K562 (cell line): ENCODE measurements around the gene HOXA10.

ENCODE experiments used
- CHCHD3 ChIP-seq: fragments of 250-450 bp; sonication (Bioruptor Pico); IDR thresholded peaks from 2 replicates; pipeline ENCODE4 v2.1.2; 2022; ENCODE audit warnings: mild to moderate bottlenecking
- GABPB1 ChIP-seq: sonication (generic); formaldehyde crosslinking; IDR thresholded peaks from 2 replicates; pipeline ENCODE4 v1.8.0; 2022; ENCODE audit warnings: mild to moderate bottlenecking, missing genetic modification reagents
- SIN3A ChIP-seq, 2 experiments: fragments of 150-350 bp in 1 of 2; IDR thresholded peaks; 2 replicates each; pipeline ENCODE4 v1.6.1; 2011 to 2016; ENCODE audit warnings: borderline replicate concordance in 2 of 2, low read depth in 2 of 2, low read length in 2 of 2, mild to moderate bottlenecking in 2 of 2, moderate library complexity in 2 of 2; ENCODE audit not compliant: control insufficient read depth in 1 of 2
- ZNF384 ChIP-seq: IDR thresholded peaks from 2 replicates; pipeline ENCODE4 v1.6.1; 2012; ENCODE audit warnings: low read depth, low read length, improper control_type of control experiment
- TF ChIP-seq, protein P1 (sequence below): fragments of 450-650 bp; formaldehyde crosslinking; IDR thresholded peaks from 2 replicates; pipeline ENCODE4 v1.4.0; 2022; ENCODE audit warnings: missing genetic modification characterization
- TF ChIP-seq, protein P2 (sequence below), 2 experiments: fragments of 450-650 bp in 1 of 2; sonication (generic) in 1 of 2; formaldehyde crosslinking in 1 of 2; IDR thresholded peaks; 2 replicates each; pipeline versions ENCODE4 v1.7.1 to v1.9.0; 2016 to 2022; ENCODE audit warnings: inconsistent platforms in 1 of 2, mild to moderate bottlenecking in 1 of 2, missing genetic modification reagents in 1 of 2
- TF ChIP-seq, protein P3 (sequence below): sonication (generic); formaldehyde crosslinking; IDR thresholded peaks from 2 replicates; pipeline ENCODE4 v1.9.0; 2022; ENCODE audit warnings: mild to moderate bottlenecking, missing genetic modification reagents
- TF ChIP-seq, protein P4 (sequence below): fragments of 450-650 bp; formaldehyde crosslinking; IDR thresholded peaks from 2 replicates; pipeline ENCODE4 v1.4.0; 2022; ENCODE audit warnings: mild to moderate bottlenecking, moderate library complexity

DNA sequence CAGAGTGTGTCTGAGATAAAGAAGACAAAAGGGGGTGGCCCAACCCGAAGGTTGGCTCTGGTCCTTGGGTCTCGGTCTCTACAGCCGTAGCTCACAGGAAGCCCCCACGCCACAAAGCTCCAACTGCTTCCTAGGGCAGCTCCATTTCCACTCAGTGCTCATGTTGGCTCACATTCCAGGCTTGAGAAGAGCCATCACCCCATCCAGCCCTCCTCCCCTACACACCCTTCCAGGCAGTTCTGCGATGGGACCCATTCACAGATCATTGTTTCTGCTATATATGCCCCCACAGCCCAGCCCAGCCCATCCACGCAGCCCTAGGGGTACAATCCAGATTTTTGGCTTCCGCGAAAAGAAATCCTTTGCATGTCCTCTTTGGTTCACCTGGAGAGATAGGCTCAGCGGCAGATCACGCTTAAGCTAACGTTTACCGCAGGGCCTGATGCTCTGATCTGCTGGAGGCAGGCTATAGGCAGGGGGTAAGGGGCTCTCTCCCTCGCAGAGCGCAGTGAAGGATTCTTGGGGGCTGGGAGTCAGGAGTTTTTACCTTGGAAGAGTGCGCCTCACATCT, 17.1 kb upstream of the HOXA10 start:
- TF ChIP-seq SIN3A (IDR thresholded peaks at IDR 0.05; ENCODE audit: borderline replicate concordance in 2 of 2, control insufficient read depth in 1 of 2, low read depth in 2 of 2, low read length in 2 of 2) (no peak), GABPB1 (CRISPR knock-in tag) (no peak), ZNF384 (no peak), CHCHD3 (no peak)
- TF ChIP-seq, protein P1, sequence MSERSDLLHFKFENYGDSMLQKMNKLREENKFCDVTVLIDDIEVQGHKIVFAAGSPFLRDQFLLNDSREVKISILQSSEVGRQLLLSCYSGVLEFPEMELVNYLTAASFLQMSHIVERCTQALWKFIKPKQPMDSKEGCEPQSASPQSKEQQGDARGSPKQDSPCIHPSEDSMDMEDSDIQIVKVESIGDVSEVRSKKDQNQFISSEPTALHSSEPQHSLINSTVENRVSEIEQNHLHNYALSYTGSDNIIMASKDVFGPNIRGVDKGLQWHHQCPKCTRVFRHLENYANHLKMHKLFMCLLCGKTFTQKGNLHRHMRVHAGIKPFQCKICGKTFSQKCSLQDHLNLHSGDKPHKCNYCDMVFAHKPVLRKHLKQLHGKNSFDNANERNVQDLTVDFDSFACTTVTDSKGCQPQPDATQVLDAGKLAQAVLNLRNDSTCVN, result no peak
- TF ChIP-seq, protein P2, sequence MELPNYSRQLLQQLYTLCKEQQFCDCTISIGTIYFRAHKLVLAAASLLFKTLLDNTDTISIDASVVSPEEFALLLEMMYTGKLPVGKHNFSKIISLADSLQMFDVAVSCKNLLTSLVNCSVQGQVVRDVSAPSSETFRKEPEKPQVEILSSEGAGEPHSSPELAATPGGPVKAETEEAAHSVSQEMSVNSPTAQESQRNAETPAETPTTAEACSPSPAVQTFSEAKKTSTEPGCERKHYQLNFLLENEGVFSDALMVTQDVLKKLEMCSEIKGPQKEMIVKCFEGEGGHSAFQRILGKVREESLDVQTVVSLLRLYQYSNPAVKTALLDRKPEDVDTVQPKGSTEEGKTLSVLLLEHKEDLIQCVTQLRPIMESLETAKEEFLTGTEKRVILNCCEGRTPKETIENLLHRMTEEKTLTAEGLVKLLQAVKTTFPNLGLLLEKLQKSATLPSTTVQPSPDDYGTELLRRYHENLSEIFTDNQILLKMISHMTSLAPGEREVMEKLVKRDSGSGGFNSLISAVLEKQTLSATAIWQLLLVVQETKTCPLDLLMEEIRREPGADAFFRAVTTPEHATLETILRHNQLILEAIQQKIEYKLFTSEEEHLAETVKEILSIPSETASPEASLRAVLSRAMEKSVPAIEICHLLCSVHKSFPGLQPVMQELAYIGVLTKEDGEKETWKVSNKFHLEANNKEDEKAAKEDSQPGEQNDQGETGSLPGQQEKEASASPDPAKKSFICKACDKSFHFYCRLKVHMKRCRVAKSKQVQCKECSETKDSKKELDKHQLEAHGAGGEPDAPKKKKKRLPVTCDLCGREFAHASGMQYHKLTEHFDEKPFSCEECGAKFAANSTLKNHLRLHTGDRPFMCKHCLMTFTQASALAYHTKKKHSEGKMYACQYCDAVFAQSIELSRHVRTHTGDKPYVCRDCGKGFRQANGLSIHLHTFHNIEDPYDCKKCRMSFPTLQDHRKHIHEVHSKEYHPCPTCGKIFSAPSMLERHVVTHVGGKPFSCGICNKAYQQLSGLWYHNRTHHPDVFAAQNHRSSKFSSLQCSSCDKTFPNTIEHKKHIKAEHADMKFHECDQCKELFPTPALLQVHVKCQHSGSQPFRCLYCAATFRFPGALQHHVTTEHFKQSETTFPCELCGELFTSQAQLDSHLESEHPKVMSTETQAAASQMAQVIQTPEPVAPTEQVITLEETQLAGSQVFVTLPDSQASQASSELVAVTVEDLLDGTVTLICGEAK (IDR thresholded peaks at IDR 0.05), result no peak
- TF ChIP-seq, protein P2 (CRISPR knock-in tag; IDR thresholded peaks at IDR 0.05), result no peak
- TF ChIP-seq, protein P3, sequence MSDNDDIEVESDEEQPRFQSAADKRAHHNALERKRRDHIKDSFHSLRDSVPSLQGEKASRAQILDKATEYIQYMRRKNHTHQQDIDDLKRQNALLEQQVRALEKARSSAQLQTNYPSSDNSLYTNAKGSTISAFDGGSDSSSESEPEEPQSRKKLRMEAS (CRISPR knock-in tag), result no peak
- TF ChIP-seq, protein P4, sequence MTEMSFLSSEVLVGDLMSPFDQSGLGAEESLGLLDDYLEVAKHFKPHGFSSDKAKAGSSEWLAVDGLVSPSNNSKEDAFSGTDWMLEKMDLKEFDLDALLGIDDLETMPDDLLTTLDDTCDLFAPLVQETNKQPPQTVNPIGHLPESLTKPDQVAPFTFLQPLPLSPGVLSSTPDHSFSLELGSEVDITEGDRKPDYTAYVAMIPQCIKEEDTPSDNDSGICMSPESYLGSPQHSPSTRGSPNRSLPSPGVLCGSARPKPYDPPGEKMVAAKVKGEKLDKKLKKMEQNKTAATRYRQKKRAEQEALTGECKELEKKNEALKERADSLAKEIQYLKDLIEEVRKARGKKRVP (CRISPR knock-in tag), result no peak
